Activated CD4-positive, CD25-positive, alpha-beta regulatory T cell treated with anti-CD3 and anti-CD28 coated beads, Interleukin-2, amount 50 U/mL, for 72 hours (primary cell): ENCODE measurements around the gene CFAP57.
"Not testable (repeated sequence)": the region's sequence is repeated elsewhere in the genome, so short reads cannot be mapped to it uniquely, and the experiment has no call there.

Experiments
- DNase-seq: peaks from one replicate; pipeline ENCODE4 v3.0.0; 2021

Gene CFAP57

GRCh38 chr1:43171876-43172526 lies at the start of gene CFAP57, which contains the start of gene EBNA1BP2:
Gene CFAP57, plus strand, starts transcription at chr1:43172330. Its CDS starts 424 bp downstream, at chr1:43172754.
Gene EBNA1BP2, minus strand, starts transcription at chr1:43172290. Its CDS starts 172 bp downstream, at chr1:43172118.
- DNase-seq = peak; percentile 86

GRCh38 chr1:43123031-43123430 lies 49.1 kb upstream of the CFAP57 start:
- DNase-seq = no peak

GRCh38 chr1:43128816-43129215 lies 43.3 kb upstream of the CFAP57 start:
- no peak for DNase-seq

GRCh38 chr1:43129426-43129825 lies 42.7 kb upstream of the CFAP57 start:
- no peak for DNase-seq

- no peak for DNase-seq
These were observed 38.1 kb upstream of the CFAP57 start for GRCh38 chr1:43134068-43134467.

GRCh38 chr1:43134640-43135039 lies 37.5 kb upstream of the CFAP57 start:
- DNase-seq = no peak

- no peak for DNase-seq
These were observed 36.0 kb upstream of the CFAP57 start for GRCh38 chr1:43135857-43136781.

- DNase-seq = no peak
These were observed 34.6 kb upstream of the CFAP57 start for GRCh38 chr1:43137445-43138052.

- DNase-seq = not testable (repeated sequence)
These were observed 32.8 kb upstream of the CFAP57 start for GRCh38 chr1:43139295-43139694.

- no peak for DNase-seq
These were observed 32.1 kb upstream of the CFAP57 start for GRCh38 chr1:43140010-43140409.

- DNase-seq = no peak
These were observed 31.5 kb upstream of the CFAP57 start for GRCh38 chr1:43140583-43140982.

- no peak for DNase-seq
These were observed 28.7 kb upstream of the CFAP57 start for GRCh38 chr1:43143441-43143888.

GRCh38 chr1:43144237-43144636 lies 27.9 kb upstream of the CFAP57 start:
- no peak for DNase-seq

GRCh38 chr1:43147625-43148327 lies 24.4 kb upstream of the CFAP57 start:
- DNase-seq = peak; percentile 39

GRCh38 chr1:43149889-43150288 lies 22.2 kb upstream of the CFAP57 start:
- no peak for DNase-seq

GRCh38 chr1:43152866-43153265 lies 19.3 kb upstream of the CFAP57 start:
- no peak for DNase-seq

- no peak for DNase-seq
These were observed 18.7 kb upstream of the CFAP57 start for GRCh38 chr1:43153443-43153842.

- no peak for DNase-seq
These were observed 16.1 kb upstream of the CFAP57 start for GRCh38 chr1:43156026-43156425.

- no peak for DNase-seq
These were observed 7.0 kb upstream of the CFAP57 start for GRCh38 chr1:43165162-43165561.

- no peak for DNase-seq
These were observed 6.4 kb upstream of the CFAP57 start for GRCh38 chr1:43165765-43166164.

- no peak for DNase-seq
These were observed 736 bp upstream of the CFAP57 start for GRCh38 chr1:43171312-43171875.

- peak; percentile 76 for DNase-seq
These were observed 420 bp downstream of the CFAP57 start for GRCh38 chr1:43172527-43172972.
